Activated CD8-positive, alpha-beta memory T cell treated with anti-CD3 and anti-CD28 coated beads, Interleukin-2, amount 50 U/mL, for 1 hour (primary cell): ENCODE measurements around the gene TMEM63C.

Experiments used
- DNase-seq: peaks from one replicate; pipeline ENCODE4 v3.0.0-alpha.2; 2020; ENCODE audit errors: extremely low read depth

Gene TMEM63C

GRCh38 chr14:77222546-77223225 is 41.1 kb downstream of the TMEM63C start:
- DNase-seq = no peak

GRCh38 chr14:77224212-77224611 is 42.6 kb downstream of the TMEM63C start:
- DNase-seq = no peak

DNA sequence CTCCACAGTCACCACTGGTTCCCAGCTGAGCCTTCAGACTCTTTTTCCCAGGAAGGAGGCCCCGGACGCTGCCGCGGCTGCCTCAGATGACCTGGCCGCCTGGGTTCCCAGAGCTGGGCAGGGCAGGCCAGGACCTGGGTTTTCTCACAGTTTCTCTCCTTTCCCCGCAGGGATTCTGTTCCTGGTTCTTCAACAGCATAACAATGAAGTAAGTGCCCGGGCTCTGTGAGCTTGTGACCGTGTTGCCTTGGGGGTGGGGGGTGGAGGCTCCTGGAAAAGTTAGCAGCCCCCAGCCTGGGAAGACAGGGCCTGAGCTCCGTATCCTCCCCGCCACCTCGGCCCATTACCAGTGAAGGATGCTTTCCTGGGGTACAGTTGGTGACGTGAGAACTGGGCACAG is 43.7 kb downstream of the TMEM63C start:
- DNase-seq = no peak

DNA sequence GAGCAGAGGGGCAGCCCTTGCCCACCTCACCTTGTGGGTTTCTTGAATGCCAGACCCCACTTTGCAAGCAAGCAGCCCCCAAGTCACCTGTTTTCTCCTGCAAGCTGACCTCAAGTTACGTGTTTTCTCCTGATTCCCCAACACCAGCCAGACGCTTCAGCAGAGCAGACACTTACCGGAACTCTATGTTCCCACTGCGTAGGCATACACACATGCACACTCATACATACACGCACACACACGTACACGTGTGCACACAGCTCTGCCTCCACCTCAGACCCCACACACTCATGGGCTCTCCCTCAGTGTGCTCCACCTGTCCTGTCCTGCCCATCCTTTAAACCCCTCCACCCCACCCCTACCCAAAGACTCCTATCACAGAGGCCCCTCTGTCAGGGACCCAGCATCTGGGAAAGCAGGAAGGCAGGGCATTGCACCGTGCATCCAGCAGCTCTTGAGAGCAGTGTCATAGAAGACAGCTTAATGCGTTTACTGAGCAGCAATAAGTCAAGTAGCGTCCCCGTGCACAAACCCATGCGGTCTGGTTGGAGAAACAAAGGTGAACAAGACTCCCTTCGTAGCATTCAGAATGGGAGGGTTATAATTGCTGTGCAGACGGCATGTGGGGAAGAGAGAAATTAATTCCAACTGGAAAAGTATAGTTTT is 44.4 kb downstream of the TMEM63C start:
- DNase-seq = no peak

DNA sequence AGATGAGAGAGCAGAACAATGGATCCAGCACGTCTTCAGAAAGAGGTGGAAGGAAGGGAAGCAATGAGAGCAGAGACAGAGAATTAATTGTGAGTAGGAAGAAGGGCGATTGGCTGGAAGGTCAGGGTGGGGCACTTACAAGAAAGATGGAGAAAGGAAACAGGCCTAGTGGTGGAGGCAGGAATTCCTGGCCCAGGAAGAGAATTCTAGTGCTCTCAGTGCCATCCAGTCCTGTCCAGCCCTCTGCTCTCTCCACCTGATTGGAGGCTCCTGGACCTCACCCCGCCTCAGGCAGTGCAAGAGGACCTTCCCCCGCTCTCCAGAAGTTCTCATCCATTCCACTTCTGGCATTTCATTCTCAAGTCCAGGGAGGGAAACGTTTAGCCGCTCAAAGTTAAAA is 46.5 kb downstream of the TMEM63C start:
- no peak for DNase-seq

DNA sequence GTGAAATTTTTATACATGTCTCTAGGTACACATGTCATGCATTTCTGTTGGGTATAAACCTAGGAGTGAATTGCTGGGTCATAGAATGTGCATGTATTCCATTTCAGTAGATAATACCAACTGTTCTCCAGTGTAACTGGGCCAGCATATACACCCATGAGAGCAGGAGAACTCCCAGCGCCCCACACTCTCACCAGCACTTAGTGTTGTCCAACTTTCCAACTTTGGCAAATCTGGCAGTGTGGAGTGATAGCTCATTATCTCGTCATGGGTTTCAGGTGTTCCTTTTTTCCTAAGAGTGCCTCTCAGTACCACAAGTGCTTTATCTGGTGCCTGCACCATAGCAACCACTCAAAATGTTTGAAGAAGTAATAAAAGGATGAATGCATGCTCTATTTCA is 49.3 kb downstream of the TMEM63C start:
- no peak for DNase-seq

GRCh38 chr14:77231721-77232120 is 50.1 kb downstream of the TMEM63C start:
- no peak for DNase-seq

GRCh38 chr14:77236814-77237213 is 55.2 kb downstream of the TMEM63C start:
- no peak for DNase-seq

- DNase-seq = no peak
These were observed 56.8 kb downstream of the TMEM63C start for GRCh38 chr14:77238356-77238755.

- DNase-seq = no peak
These were observed 57.4 kb downstream of the TMEM63C start for GRCh38 chr14:77238996-77239395.

DNA sequence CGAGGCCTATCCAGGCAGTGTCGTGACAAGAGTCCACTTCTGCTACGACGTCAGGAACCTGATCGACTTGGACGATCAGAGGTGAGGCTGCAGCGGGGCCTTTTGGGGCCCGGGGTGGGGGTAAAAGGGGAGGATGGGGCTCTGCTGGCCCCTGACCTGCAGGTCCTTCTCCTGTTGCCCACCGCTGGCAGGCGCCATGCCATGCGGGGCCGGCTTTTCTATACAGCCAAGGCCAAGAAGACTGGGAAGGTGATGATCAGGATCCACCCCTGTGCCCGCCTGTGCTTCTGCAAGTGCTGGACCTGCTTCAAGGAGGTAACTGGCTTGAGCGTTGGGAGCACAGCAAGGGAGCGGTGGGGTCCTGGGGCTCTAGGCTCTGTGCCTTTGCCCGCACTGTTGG is 57.8 kb downstream of the TMEM63C start:
- DNase-seq = no peak

- DNase-seq = no peak
These were observed 58.8 kb downstream of the TMEM63C start for GRCh38 chr14:77240336-77240915.

DNA sequence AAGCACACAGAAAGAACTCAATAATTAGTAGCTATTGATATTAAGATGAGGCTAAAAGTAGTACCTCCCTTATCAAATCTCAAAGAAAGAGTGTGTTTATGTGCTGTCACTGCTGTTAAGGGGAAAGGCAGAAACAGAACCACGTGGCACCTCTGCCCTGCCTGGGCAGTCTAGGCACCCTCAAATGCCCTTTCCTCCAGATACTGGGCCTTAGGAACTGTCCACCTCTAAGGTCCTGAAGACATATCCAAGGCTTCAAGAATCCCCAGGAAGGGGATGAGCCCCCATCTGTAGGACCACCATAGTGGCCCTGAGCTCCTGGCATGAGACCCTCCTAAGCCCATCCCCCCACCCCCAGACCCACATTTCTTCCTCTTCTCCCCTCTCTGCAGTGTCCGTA is 60.4 kb downstream of the TMEM63C start:
- no peak for DNase-seq

DNA sequence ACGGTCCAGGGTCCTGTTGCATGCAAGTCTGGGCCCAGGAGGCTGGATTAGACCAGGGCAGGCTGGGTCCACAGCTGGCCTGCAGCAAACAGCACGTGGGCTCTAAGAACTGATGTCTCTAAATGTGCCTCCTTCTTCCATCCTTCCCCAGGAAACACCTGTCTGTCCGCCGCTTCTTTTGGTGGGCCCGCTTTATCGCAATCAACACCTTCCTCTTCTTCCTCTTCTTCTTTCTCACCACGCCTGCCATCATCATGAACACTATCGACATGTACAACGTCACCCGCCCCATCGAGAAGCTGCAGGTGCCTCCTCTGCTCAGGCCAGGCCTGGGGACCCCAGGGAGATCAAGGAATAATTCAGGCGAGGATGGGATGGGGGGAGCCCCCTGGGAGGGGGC is 61.2 kb downstream of the TMEM63C start:
- no peak for DNase-seq

GRCh38 chr14:77243853-77244252 is 62.3 kb downstream of the TMEM63C start:
- no peak for DNase-seq

DNA sequence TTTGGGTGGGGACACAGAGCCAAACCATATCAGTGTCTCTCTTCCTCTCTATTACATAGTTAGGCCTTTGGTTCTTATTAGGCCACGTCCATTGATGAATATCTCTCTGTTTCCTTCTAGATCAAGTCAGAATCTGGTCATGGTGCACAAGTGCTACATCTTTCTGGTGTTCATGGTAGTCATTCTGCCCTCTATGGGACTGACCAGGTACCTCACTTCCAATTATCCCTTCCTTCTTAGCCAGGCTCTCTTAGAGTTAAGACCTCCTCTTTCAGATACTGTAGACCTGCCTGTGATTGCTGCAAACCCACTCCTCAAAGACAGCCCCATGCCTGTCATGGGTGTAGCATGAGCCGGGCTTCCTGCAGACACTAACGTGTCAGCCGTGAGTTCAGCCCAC is 64.2 kb downstream of the TMEM63C start:
- no peak for DNase-seq

DNA sequence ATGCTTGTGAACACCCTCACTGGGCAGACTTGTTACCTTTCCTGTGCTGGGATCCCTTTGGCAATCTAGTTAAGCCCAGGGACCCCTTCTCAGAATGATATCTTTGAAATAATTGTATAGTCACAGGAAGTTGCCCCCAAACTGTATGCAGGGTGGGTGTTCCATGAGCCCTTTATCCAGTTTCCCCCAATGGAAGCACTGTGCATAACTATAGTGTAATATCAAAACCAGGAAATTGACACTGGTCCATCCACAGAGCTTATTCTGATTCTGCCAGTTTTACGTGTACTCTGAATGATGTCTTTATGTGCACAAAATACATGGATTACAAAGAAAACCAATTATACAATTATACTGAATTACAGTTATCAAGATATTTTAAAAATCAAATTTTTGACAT is 65.2 kb downstream of the TMEM63C start:
- DNase-seq = no peak

- no peak for DNase-seq
These were observed 67.1 kb downstream of the TMEM63C start for GRCh38 chr14:77248666-77249065.

DNA sequence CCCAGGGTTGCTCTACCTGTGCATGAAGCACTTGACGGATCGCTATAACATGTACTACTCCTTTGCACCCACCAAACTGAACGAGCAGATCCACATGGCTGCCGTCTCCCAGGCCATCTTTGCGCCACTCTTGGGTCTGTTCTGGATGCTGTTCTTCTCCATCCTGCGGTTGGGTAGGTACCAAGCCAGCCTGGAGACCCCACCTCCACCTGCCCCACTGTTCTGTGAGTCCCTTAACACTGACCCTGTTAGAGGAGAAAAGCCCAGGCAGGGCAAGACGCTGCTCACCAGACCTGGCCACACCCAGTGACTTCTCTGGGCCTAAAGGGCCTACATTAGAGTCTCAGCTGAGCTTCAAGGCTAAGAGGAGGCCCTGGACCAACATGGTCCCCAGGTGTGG is 67.7 kb downstream of the TMEM63C start:
- no peak for DNase-seq

- DNase-seq = no peak
These were observed 69.3 kb downstream of the TMEM63C start for GRCh38 chr14:77250927-77251326.

DNA sequence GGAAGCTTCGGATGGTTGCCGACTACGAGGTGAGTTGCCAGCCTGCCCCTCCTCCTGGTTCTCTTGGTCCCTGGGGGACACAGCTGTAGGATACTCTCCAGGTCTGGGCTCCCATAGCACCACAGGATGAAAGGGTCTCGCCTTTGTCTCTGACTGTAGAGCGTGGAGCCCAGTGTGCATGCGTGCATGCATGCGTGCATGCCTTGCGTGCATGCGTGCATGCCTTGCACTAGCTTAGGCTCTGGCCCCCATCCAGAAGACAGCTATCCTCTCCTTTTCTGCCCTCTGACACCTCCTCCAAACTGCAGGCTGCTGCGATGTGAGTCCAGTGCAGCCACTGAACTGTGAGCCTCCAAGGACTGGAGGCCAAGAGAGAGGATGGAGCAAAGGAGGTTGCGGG is 70.3 kb downstream of the TMEM63C start:
- no peak for DNase-seq

GRCh38 chr14:77253333-77254190 is 72.0 kb downstream of the TMEM63C start:
- no peak for DNase-seq
